GM10847 (cell line): ENCODE measurements around the gene OSBPL5.

Experiments used
- POLR2A ChIP-seq: IDR thresholded peaks from 2 replicates; pipeline ENCODE4 v1.6.1; 2011; ENCODE audit not compliant: insufficient read length; ENCODE audit errors: extremely low read depth

OSBPL5 gene

DNA sequence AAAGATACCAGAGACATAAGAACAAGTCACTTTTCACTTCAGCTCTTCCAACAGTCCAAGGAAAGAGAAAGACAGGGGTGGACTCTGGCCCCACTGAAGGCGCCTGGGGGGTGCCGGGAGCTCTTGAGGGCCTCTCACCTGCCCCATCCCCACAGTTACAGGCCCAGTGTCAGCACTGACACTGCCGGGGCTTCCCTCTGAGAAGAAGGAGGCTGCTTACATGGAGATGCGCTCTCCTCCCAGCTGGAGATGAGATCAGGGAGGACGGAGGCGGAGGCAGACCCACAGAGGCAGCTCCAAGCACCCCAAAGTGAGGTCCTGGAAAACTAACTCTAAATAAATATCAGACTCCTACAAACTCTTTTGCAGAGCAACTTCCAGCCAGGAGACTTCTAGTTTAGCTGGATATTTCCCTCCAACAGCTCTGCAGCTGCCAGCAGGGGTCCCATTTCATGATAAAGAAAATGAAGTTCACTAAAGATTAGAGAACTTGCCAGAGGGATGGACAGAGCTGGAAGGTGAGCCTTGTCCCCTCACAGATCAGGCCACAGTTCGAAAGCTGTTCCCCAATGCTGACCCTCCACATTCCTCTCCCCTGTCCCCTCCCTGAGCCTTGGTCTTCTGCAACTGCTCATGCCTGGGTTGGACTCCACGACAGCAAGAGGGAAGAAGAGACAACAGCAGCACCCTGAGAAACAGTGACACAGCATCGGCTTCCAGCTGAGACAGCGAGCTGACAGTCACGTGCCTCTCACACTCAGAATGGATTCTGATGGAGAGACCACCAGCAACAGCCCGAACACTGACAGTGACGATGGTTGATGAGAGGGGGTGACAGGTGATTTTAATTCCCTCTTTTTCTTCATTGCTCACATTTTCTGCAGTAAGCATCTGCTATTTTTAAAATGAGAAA is 113.7 kb downstream of the OSBPL5 start:
- no peak for TF ChIP-seq POLR2A

DNA sequence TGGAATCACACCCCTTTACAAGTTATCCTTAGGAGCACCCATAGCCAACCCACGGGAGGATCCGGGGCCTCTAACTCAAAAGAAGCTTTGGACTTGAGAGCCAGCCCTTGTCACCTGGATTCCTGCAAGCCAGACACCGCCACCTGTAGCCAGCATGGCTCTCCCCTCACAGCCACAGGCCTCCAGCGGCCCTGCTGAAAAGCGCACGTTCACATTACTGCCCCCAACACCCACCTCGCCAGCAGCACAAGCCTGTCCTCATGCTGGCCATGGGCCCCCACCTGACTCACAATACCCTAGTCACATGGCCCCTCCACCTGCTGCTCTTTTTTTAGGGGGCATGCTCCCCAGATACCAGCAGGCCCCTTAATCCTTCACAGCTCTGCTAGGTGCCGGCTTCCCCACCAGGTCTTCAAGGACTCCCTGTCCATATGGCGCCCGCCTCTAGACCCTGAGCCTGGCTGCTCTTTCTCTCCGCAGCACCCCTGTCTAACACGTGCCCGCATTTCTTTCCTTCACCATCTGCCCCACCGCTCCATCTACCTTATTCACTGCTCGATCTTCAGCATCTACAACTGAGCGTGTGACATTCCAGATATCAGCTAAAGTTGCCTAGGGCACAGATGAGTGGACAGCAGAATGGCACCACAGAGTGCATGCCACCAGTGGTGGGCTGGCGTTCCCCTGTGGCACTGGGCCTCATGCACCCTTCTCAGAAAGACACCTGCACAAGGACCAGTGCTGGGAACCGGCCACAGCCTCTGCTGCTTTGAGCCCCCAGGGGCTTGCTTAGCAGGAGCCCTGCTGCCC is 114.5 kb downstream of the OSBPL5 start:
- no peak for TF ChIP-seq POLR2A

DNA sequence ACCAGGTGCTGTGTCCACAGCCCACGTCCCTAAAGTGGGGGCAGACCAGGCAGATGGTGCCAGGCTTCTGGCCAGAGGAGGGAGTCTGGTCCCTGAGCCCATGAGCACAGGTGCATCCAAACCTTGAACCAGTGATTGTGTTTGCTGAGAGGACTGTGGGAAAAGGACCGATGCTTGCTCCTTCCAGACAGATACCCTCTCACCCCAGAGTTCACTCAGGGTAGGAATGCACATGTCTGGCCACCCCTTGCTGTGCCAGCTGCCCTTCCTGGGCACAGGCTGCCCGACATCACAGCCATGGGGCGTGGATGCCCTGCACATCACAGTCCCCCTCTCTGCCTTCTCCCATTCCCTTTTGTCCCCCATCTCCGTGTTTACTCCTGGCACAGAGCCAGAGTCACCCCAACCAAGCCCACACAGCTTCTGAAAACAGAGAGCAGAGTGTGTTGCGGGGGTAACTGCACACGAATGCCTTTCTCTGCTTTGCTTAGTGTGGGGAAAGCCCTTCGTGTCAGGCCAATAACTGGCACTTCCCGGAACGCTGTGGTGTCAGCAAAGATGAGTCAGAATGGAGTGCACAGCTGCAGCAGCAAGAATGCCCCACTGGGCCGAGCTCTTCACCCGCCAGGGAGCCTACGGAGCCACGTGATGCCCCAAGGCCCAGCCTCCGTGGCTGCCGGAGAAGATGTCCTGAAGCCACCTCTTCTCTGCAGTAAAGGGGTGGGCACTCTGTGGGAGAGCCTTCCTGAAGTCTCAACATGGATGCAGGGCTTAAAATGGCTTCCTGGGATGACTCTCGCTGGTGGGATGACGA is 115.5 kb downstream of the OSBPL5 start:
- no peak for TF ChIP-seq POLR2A

DNA sequence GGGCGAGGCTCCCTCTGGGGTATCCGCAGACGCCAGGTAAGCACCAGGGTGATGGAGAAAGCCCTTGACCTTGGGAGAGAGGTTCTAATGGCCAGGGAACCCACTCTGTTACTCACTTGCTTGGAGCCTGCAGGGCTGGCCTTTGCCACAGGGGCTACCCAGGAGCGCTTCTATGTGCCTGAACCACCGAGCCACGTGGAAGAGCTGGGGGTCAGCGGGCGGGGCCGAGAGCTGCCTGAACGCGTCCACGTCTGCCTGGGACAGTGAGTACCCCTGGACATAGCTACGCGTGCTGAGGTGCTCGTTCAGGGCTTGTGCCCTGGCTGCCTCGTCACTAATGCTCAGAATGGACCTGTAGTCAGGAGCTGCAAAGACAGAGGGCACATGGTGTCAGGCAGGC is 117.5 kb downstream of the OSBPL5 start:
- TF ChIP-seq POLR2A, result no peak

DNA sequence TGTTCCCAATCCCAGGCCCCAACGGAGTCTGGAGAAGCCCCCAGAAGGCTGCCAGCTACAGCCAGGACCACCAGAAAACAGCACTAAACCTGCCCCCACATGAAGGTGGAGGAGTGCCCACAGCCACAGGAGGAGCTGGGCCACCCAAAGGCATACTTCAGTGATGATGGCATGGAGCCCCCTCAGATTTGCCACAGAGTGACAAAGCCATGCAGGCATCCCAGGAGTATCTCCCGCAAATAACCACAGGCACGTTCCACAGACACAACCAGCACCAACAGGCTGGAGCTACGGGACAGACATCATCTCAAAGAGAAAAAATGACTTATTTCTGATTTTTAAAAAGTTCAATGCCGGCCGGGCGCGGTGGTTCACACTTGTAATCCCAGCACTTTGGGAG is 118.5 kb downstream of the OSBPL5 start:
- no peak for TF ChIP-seq POLR2A

DNA sequence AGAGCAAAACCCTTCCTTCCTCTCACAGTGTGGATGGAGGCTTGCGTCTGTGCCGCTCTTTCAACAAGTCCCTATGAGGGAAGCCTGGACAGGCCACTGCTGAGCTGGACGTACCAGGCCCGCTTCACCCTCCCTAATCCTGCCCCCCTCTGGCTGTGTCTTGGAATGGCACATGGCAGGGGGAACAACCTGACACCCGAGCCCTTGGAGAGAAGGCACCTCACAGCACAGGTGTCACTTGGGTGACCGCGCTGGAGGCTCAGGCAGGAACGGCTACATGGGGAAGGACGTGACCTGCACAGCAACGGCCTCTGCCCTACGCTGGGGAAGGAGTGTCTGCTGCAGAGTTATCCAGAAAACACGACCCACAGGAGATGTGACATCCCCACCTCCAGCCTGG is 118.9 kb downstream of the OSBPL5 start:
- TF ChIP-seq POLR2A, result no peak

DNA sequence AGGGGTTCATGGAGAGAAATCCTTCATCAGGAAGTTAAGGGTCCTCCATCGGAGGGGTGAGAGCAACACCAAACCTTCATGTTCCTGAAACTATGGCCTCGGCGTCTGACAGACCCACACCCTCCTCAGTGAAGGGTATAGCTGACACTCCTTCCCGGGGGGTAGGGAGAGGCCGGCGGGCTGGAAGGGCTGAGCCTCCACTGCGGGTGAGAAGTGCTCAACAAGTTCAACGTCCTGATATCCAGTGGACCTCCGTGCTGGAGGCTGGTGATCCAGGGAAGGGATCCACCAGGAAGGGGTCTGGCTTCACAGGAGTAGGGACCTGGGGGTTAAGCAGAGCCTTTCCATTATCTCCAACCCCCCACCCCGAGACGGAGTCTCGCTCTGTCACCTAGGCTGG is 120.2 kb downstream of the OSBPL5 start:
- no peak for TF ChIP-seq POLR2A

DNA sequence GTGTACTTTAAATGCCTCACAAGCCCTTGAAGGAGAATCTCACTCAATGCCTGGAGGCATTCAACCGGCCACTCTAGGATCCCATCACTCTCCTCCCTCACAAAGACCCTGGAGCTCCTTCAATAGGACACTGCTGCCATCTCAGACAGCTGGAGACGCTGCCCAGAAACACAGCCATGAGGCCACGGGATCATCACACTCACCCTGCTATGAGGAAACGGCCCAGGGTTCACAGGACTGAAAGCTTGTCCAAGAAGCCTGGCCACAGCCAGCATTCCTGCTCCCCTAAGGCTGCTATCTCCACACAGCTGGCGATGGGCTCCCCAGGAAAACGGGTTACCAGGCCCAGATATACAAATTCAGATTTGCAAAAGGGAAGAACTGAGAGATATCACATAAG is 121.1 kb downstream of the OSBPL5 start:
- TF ChIP-seq POLR2A, result no peak

DNA sequence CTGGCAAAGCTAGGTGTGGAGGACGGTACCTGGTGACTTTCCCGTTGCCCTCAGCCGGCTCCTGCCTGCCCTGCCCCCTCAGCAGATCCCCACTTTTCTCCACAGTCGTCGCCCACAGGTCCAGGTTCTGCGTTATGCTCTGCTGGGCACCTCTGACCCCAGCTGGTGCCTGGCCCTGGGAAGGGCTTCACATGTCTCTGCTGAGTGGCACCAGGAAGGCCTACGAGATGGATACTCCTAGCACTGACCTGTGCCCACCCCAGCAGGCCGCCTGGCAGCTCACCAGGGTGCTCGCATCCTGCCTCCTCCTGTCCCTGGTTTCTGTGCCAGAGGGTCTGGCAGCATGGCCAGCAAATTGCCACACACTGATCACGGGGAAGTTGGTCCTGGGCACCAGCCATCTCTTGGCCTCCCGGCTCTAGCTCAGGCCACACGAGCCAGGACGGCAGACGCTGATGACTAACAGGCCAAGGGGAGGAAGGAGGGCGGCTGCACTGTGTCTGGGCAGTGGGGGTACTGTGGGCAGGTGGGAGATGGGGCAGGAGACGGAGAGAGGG is 121.7 kb downstream of the OSBPL5 start:
- TF ChIP-seq POLR2A, result no peak

DNA sequence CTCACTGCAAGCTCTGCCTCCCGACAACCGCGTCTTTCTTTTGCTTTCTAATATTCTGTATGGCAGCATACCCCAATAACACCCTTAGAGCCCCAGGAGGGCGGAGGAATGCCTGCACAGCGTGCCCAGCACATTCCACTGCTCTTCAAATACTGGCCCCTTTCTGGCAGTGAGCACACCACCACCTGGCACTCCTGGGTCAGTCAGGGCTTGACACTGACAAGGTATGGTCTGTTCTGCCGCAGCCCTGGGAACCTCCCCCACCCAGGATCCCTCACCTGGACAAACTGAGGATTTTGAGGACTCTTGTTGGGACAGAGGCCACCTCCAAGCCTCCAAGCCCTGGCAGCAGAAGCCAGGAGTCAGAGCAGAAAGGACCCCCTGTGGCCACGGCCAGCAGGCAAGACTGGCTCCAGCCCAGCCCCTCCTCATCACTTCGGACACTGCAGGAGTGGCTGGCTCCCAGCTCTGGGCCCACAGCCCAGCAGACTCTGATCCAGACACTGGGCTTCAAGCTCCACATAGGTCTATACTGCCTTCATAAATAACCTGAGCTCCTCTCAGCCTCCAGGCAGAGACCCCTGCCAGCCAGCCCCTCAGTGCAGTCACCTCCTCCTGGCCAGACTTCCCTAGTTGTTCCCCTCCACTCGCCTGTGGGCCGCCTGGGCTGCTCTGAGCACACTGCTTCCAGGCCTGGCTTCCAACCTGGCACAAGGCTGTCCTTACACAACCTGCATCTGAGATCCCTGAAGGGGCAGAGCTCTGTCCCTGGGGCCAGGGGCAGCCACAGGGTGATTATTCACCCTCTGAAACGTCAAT is 122.4 kb downstream of the OSBPL5 start:
- TF ChIP-seq POLR2A, result no peak

DNA sequence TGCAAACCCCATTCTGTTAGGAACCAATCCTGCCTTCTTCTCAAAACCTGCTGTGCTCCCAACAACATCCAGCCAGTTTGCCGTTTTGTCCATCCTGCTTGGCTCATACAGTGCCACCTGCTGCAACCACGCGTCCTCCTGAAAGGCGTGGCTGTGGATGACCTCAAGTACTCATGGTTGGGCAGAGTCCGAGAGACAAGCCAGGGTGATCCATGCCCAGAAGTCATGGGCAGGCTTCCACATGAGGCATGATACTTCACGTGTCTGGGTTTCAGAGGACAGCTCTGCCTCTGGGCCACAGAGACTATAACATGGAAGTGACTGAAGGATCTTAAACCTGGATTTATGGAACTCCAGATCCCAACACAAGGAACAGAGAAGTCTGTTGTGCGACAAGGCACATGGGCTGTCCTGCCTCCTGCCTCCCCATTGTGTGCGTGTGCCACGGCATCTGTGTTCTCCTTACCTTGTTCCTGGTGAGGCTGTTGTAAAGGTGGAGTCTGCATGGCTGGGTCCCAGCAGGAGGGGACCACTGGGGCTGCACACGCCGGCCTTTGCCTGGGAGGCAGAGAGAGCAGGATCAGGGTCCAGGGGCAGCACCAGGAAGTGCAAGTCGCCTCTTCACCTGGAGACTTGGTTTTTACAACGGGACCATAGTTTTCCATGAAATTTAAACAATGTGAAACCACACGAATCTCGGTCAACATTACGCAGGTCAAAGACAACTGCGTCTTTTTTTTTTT is 123.2 kb downstream of the OSBPL5 start:
- no peak for TF ChIP-seq POLR2A

DNA sequence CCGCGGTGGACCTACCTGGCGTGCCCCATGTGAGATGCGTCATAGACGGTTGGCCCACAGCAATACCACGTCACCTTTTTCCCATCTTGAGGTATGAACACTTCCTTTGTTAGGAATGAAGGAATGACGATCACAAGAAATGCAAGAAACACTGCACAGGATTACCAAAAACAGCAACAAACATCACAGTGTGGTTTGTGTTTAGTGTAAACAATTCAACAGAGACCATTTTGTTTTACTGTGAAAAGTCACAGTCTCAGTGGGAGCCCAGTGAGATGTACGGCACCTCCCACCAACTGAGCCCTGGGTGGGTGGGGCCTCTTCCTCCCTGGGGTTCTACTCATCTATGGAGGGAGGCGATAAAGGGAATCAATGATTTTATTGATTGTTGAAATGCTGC is 124.2 kb downstream of the OSBPL5 start:
- TF ChIP-seq POLR2A, result no peak

DNA sequence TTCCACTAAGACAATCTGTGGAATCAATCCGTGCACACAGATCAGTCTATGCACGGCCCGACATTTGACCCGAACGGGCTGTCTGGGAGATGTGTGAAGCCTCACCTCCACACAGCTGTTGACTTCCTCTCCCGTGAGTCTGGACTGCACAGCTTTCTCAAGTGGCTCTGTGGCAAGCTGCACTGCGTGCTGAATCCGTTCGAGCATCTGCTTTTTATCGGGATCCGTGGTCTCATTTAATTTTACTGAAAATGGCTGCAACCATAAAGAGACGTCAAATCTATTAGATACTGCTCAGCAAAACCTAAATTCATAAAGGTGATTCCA is 127.2 kb downstream of the OSBPL5 start:
- no peak for TF ChIP-seq POLR2A
